Stimulated activated CD8-positive, alpha-beta memory T cell treated with anti-CD3 and anti-CD28 coated beads, Interleukin-12 subunit alpha, Interleukin-12 subunit beta, amount 100 ng/mL, for 24 hours (primary cell): Measurements from ENCODE around the gene LAMA3.
"Not testable (repeated sequence)": the region's sequence is repeated elsewhere in the genome, so short reads cannot be mapped to it uniquely, and the experiment has no call there.

Experiments
- DNase-seq: peaks from one replicate; pipeline ENCODE4 v3.0.0-alpha.2; 2020; ENCODE audit errors: extremely low read depth

The LAMA3 gene

DNA sequence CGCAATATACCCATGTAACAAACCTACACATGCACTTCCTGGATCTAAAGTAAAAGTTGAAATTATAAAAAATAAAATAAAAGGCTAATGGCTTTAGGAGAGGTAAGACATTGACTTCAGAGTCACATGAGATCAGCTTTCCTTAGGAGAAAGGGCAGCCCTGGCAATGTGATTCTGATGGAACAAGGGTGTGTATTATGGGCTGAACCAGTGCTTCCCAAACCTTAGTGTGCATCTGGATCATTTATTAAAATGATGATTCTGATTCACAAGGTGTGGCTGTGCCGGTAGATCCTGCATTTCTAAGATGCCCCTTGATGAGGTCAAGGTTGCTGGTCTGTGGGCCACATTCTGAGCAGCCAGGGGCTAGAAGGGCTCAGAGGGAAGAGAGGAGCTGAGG, 42.6 kb downstream of the LAMA3 start:
- no peak for DNase-seq

DNA sequence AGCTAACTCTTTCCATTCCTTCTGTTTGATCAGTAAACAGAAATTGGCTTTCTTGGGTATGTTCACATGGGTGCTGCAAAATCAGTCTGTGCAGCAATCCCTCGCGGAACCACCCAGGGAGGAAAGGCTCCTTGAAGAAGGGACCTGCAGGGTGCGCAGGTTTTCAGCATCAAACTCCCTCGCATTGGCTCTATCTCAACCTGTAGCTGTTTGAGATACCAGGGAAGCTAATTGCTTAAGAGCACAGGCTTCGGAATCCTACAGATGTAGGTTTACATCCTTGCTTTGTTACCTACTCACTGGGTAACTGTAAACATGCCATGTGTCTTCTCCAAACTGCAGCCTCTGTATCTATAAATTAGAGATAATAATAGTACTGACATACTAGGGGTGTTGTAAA, 43.2 kb downstream of the LAMA3 start:
- DNase-seq, result no peak

DNA sequence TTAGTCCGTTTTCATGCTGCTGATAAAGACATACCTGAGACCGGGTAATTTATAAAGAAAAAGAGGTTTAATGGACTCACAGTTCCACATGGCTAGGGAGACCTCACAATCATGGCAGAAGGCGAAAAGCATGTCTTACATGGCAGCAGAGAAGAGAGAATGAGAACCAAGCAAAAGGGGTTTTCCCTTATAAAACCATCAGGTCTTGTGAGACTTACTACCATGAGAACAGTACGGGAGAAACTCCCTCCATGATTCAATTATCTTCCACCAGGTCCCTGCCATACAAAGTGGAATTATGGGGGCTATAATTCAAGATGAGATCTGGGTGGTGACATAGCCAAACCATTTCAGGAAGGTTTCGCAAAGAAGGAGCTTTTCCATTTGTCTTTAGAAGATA, 44.0 kb downstream of the LAMA3 start:
- not testable (repeated sequence) for DNase-seq

DNA sequence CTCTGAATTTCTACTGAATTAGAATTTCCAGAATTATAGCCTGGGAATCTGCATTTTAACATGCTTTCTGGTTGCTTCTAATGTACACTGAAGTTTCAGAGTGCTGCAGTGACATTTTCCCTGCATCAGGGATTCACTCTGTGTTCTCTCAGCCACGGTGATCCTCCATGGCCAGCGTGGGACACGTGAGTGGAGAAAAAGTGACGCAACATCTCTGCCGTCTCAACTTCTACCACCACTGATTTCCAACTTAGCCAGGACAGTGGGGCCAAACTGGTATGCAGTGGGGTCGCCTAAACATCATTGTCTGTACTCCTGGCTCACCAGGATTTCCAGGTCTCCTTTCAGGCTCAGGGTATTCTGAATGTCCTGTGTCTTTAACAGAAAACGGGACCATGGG, 44.6 kb downstream of the LAMA3 start:
- DNase-seq, result no peak

DNA sequence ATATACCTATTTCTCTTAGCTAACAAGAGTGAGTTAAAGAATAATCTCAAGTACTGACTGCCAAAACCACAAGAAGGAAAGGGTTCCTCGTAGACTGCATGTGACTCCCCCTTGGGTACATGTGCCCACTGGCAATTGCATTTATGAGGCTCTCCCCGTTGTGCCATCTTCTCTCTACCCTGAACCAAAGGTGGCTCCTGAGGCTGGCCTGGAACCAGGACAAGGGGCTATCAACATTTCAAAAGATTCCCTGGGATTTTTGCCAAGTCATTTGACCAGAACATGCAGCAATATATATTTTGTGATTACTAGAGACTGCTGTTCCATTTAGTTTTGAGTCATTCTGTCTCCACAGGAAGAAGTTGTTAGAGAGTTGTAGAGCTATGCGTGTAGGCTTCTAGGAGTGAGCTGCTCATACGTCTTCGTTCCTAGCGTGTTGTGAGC, 45.8 kb downstream of the LAMA3 start:
- no peak for DNase-seq

DNA sequence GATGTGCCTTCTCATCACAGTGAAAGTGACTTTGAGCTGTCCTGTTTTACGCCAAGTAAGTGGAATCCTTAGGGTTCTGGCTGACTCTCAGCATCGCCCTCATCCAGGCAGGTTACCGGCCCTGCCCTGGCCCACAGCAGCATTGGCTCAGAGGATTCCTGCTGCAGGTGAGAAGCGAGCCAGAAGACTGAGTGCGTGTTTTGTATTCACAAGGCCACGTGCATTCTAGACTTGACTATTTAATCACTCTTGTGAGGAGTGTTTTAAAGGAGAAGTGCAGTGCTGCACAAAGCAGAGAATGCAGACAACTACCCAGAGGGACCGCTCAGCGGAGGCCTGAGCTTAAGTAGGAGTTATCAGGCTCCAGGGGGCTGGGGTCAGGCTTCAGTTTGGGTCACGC, 48.3 kb downstream of the LAMA3 start:
- no peak for DNase-seq

DNA sequence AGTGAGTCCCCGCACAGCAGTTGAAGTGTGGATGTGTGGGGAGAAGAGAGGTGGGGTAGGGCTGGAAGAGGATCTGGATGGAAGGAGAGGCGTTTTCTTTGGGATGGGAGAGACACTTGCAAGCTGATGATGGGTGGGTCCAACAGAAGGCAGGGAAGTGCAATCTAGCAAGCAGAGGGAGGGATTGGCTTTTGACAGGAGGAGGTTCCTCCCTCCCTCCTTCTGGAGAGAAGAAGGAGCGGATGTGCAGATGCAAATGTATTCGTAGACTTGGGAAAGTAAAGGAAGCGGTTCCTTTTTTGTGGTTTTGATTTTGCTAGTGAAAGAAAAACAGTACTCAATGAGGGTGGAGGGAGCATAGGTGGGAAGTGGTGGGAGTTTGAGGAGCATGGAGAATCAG, 48.9 kb downstream of the LAMA3 start:
- DNase-seq, result no peak

DNA sequence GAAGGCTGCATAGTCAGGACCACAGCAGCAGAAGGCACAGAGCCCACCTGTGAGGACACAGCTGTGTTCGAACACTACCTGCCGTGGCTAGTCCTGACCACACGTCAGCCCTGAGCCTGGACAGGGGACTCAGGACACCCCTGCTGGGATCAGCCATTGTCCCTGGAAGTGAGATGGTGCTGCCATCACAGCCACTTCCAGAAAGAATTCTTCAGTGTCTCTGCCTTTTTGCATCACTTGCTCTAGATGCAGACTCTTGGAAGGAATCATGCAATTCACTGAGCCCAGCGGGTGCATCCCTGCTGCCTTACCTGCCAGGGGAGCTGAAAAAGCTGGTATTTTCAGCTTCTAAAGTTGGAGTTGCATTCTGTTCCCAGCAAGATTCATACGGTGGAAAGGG, 49.3 kb downstream of the LAMA3 start:
- no peak for DNase-seq

DNA sequence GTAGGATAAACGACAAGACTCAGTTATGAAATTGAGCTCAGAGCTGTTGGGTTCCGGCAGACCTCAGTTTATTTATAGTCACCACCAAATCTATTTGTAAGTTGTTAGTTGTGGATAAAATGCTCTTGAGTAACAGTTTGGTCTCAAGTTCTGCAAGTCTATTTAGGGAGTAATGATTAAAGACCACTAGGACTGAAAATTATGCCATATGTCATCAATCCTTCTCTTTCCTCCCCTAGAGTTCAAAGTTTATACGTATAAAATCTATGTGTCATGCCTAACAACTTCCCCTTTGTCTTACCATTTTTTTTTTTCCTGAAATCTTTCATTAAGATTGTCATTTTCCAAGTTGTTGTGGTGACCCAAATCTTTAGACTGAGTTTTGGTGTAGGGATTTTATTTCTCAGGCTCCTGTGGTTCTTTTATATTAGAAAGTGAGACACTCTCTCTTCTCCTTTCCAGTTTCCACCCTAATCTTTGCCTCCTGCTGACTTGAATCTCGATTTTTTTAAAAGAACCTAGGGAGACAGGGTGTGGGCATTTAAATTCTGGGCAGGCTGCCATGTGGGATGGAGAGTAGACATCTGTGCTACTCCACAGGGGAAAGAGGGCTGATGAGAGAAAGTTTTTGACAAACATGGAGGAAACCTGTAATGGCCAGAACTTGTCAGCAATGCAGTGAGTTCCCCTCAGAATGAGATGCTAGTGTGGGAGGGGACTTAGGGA, 51.0 kb downstream of the LAMA3 start:
- no peak for DNase-seq

DNA sequence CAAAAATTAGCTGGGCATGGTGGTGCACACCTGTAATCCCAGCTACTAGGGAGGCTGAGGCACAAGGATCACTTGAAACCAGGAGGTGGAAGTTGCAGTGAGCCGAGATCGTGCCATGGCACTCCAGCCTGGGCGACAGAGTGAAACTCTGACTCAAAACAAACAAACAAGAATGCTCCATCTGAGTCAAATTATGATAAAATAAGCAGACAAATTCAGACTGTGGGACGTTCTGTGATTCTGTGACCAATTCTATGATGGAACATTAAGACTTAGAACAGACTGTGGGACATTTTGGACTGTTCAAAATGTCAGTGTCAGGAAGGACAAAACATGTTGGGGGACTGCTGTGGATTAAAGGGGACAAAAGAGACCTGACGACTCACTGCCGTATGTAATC, 52.7 kb downstream of the LAMA3 start:
- not testable (repeated sequence) for DNase-seq

DNA sequence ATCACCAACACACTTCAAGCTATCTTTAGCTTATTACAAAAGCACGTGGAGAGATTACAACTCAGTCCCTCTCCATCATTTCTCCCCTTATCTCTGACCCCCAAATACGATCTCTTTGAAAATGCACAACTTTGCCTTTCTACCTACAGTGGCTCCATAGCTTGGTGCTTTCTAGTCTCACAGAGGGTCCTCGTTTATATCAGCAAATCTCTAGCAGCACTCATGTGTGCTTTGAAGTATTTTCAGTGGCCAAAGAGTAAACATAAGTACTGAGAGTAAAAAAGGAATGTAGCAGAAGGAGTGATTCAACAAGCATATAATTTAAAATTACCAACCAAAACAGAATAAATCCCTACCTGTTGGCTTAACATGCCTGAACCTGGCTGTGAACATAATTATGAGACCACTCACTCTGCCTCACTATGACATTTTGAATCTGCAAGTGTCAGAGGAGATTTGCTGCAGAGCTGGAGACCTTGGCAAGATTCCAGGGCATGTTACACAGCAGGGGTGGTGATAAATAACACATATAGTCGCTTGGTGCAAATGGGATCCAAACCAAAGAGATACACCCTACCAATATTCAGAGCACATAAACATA, 54.6 kb downstream of the LAMA3 start:
- DNase-seq, result no peak

DNA sequence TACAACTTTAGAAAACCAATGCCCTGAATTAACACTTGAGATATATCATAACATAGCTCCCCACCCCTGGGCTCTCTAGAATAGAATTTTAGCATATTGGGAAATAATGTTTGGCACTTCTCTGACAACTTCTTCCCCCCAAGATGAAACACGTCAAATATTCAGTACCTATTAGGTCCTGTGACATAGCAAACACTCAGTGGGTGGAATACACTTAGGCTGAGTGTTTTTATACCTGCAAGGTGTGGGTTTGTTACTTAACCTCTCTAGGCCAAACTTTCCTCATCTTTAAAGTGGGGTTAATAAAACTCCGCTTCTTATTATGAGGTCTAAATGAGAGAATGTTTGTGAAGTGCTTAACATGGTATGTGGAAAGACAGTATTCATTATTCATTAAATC, 56.1 kb downstream of the LAMA3 start:
- no peak for DNase-seq

DNA sequence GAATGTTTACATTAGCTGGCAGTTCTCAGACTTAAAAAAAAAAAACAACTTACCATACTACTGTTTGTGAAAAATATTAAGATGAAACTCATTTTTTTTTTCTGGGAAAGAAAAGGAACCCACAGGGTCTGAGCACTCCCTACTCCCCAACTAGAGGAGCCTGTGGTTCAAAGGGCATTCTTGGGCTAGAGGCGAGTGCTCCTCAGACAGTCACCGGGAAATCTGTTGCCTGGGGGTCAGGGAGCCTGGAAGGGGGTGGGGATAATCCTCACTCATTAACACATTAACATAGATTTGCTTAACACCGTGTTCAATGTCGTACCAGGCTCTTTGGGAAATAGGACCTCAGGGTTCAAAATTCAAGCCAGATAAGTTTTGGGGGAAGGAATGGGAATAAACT, 57.6 kb downstream of the LAMA3 start:
- DNase-seq, result no peak

DNA sequence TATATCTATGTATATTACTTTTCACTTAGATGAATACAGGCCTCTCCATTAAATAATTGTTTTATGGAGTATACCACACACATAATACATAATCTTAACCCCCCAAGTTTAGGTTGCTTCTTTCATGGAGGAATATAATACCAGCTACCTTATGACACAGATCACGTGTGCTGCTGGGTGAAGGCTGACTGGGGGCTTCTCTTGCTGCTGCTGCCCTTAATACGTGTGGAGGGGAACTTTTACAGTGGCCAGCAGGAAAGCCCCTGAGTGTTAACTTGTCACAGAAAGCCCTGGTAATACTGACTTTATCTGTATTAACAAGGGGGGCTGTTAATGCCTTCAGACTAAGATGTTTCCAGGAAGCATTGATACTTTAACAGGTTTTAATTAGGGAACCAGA, 63.1 kb downstream of the LAMA3 start:
- DNase-seq, result no peak

DNA sequence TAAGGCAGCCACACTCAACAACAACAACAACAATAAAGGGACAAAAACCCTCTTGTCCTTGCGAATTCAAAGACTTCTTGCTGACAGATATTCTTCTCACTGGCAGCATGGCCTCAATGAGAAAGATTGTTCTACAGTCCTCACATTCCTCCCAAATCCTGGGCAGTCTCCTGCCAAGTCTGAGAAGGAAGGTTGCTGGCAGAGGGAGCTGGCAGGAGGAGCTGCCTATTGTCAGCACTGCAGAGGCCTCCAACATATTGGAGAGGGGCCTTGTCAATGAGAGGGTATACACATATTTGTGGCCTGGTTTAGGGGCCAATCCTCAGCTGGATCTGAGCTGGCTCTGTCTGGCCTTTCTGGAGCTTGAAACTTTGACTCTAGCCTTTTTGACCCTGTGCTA, 63.5 kb downstream of the LAMA3 start:
- no peak for DNase-seq

DNA sequence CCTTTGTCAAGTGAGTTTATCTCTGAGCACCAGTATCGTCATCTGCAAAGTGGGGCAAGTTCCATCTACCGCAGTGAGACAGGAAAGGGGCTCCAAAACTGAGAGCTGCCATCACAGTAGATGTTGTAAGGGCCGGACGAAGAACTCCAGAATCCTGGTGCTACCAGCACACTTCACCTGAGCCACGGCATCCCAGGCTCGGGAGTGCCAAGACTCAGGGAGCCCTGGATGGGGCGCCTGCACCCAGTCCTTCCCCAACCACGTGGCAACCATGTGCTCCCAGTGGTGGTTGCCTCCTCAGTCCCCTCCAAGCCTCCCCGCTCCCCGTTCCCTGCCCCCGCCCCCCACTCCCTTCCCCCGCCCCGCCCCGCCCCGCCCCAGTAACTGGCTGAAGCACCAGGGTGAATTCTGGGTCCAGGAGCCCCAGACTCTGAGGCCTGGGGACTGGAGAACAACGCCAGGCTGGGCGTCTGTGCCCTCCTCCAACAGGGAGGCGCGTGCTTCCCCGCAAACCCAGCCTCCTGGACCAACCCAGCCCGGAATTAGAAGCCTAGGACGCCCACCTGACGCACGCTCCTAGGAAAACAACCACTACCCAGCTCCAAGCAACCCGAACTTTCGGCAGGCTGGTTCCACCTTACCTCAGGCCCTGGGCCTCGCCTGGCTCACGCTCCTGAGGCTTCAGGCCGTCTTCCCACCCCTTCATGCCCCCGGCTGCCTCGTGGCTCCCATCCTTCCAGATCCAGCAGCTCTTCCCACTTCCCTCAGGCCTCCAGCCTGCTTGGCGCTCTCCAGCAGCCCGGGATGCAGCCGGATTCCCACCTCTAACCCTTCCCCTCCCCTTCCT, 67.6 kb downstream of the LAMA3 start:
- DNase-seq, result no peak

DNA sequence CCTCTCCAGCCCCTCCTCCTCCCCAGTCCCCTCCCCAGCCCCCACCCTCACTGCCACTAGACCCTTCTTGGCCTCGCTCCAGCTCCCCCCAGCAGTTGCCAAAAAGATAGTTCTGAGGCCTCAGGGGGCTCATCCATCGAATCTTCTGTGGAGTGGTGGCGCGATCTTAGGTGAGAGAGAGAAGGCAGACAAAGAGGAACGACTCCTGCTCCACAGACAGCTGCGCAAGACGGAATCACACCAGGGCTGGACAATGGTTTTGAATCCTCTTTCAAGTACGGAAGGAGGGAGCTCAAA, 68.1 kb downstream of the LAMA3 start:
- no peak for DNase-seq

DNA sequence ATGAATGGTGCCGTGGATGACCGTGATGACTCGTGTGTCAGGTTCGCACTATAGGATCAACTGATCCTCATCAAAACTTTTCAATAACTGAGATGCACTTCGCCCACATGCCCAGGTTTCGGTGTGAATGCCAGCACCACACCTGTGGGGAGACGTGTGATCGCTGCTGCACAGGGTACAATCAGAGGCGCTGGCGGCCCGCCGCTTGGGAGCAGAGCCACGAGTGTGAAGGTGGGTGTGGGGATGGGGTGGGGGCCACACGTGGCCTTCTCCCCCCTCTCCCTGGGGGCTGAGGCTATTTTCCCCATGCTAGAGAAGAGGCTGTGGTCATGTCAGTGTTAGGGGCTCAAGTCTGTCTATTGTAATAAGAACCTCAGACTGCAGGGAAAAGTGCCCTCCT, 69.0 kb downstream of the LAMA3 start:
- DNase-seq, result no peak

DNA sequence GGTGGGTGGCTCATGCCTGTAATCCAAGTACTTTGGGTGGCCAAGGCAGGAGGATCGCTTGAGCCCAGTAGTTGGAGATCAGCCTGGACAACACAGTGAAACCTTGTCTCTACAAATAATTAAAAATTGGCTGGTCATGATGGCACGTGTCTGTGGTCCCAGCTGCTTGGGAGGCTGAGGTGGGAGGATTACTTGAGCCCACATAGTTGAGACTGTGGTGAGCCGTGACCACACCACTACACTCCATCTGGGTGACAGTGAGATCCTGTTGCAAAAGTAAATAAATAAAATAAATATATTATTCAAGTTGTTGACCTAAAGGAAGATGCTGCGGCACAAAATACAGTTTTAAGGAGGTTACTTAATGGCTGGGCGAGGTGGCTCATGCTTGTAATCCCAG, 72.7 kb downstream of the LAMA3 start:
- DNase-seq, result no peak

DNA sequence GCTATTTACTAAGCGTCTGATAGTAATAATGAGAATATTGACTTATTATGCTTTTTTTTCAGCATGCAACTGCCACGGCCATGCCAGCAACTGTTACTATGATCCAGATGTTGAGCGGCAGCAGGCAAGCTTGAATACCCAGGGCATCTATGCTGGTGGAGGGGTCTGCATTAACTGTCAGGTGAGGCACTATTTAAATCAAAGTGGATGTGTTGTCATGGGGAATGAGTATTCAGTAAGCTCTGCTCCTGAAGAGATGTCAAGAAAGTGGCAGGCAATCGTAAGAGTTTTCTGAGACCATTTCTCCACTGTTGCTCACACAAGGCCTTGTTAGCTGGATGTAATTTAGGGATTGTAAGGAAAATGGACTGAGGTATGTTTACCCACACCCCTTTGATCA, 74.1 kb downstream of the LAMA3 start:
- no peak for DNase-seq

DNA sequence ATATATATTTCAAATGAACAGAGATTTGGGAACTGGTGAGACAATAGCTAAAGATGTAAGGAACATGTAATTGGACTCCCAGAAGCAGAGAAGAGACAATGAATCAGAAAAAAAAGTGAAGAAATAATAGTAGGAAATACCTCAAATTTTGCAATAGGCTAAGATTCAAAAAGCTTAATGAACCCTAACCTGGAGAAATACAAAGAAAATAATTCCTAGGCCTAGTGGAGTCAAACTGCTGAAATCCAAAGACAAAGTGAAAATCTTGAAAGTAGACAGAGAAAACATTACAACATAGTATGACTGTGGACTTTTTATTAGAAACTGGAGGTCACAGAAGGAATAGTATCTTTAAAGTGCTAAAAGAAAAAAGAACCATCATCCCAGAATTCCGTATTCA, 76.7 kb downstream of the LAMA3 start:
- DNase-seq, result no peak

DNA sequence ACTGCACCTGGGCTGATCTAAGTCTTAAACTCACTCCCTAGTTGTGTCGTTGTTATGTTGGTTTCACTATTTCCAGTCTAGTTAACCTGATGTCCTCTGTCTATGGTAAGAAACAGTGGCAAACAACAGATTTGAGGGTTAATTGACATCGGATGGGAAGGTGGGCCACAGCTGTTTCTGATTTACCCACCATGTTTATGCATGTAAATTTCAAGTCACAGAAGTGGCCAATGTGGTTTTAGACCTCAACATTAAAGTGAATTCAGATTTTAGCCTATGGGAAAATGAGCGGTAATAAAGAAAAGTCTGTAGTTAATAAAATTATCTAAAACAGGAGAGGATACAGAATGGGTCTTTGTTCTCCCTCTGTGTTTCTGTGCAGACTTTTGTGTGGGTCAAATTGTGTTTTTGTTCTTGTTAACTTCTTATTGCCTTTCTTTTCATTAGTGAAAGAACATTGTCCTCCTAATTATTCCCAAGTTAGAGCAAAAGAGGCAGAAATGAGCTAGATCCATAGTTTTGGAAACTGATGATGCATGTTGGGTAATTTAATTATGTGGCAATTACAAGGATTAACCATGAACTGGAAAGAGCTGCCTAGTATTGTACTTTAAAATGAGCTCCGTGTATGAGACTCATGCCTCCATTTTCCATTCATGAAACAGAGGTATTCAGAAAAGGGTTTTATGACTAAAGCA, 83.2 kb downstream of the LAMA3 start:
- DNase-seq, result no peak

DNA sequence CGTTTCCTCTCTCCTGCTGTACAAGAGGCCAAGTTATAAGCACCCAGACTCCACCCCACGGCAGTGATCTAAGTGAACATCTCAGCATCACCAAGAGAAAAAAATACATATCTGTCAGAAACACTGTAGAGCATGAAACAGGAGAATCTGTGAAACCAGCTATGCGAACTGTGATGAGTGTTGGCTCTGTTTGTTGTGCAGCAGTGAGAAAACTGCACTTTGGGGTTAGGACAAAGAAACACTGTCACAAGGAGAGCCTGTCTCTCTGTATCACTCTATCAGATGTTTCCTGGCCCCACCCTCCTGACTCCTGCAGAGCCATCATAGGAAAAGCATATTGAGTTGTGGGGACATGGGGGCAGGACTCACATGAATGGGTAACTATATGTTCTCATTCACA, 87.1 kb downstream of the LAMA3 start:
- DNase-seq, result no peak
